Raji (cell line): Measurements from ENCODE around the gene MFSD6.

Experiments
- POLR2A ChIP-seq: IDR thresholded peaks from 2 replicates; pipeline ENCODE4 v1.6.1; 2011; ENCODE audit warnings: low read depth, low read length, control low read depth; ENCODE audit not compliant: insufficient read depth

MFSD6 gene

GRCh38 chr2:190407662-190408537 is at the start of gene MFSD6:
TSS of gene MFSD6 (plus strand) at chr2:190408355. CDS start at chr2:190436030, 27,675 bp downstream.
- TF ChIP-seq POLR2A: peak; percentile 42; the same call in 1 of the 2 replicates

- no peak for TF ChIP-seq POLR2A
These were observed 47.6 kb upstream of the MFSD6 start for GRCh38 chr2:190360561-190360960.

- no peak for TF ChIP-seq POLR2A
These were observed 47.2 kb upstream of the MFSD6 start for GRCh38 chr2:190360965-190361364.

GRCh38 chr2:190361572-190361971 is 46.6 kb upstream of the MFSD6 start:
- TF ChIP-seq POLR2A: no peak

GRCh38 chr2:190362894-190363293 is 45.3 kb upstream of the MFSD6 start:
- TF ChIP-seq POLR2A: no peak

GRCh38 chr2:190365499-190366204 is 42.5 kb upstream of the MFSD6 start:
- TF ChIP-seq POLR2A: no peak

- TF ChIP-seq POLR2A: no peak
These were observed 41.9 kb upstream of the MFSD6 start for GRCh38 chr2:190366248-190366753.

GRCh38 chr2:190367091-190367490 is 41.1 kb upstream of the MFSD6 start:
- no peak for TF ChIP-seq POLR2A

- TF ChIP-seq POLR2A: no peak
These were observed 38.5 kb upstream of the MFSD6 start for GRCh38 chr2:190369635-190370034.

GRCh38 chr2:190376083-190376482 is 32.1 kb upstream of the MFSD6 start:
- no peak for TF ChIP-seq POLR2A

- no peak for TF ChIP-seq POLR2A
These were observed 31.4 kb upstream of the MFSD6 start for GRCh38 chr2:190376591-190377245.

GRCh38 chr2:190378880-190379237 is 29.3 kb upstream of the MFSD6 start:
- TF ChIP-seq POLR2A: no peak

- TF ChIP-seq POLR2A: no peak
These were observed 28.7 kb upstream of the MFSD6 start for GRCh38 chr2:190379249-190379964.

- no peak for TF ChIP-seq POLR2A
These were observed 27.2 kb upstream of the MFSD6 start for GRCh38 chr2:190380962-190381412.

GRCh38 chr2:190382851-190383250 is 25.3 kb upstream of the MFSD6 start:
- TF ChIP-seq POLR2A: no peak

- TF ChIP-seq POLR2A: no peak
These were observed 20.7 kb upstream of the MFSD6 start for GRCh38 chr2:190387422-190387821.
